SW 1271 (cell line): ENCODE data around the gene LBP.
"Not testable (repeated sequence)": the region's sequence is repeated elsewhere in the genome, so short reads cannot be mapped to it uniquely, and the experiment has no call there.

ENCODE experiments used
- DNase-seq, 2 experiments: peaks; one replicate each; lab custom pipeline; 2025; lab: John Stamatoyannopoulos, UW

LBP gene

DNA sequence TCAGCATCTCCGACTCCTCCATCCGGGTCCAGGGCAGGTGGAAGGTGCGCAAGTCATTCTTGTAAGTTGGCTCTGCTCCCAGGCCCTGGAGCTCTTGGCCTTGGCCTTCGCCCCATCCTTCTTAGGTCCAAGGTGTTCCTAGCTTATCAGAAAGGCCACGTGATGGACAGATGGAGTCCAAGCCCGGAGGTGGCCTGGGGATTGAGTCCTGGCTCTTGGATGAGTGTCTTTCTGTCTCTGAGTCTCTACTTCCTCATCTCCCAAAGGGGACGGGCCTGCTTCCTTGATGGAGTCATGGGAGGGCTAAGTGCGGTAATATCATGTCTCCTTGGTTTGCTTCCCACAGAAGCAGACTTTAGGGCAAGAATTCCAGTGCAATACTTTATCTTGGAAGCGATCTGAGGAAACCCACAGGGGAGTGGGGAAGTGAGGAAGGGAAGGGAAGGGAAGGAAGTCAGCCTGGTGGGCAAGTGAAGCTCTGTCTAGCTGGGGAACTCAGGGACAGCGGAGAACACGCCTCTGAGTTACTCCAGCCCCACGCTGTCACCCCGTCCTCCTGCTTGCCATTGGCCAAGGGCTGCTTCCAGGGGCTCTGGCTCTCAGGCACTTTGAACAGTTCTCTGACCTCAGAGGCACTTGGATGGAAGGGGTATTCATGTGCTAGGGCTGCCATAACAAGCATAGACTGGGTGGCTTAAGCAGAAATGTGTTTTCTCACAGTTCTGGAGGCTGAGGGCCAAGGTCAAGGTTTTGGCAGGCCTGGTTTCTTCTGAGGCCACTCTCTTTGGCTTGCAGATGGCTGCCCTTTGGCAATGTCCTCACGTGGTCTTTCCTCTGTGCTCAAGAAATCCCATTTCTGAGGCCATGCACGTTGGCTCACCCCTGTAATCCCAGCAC is 4.8 kb downstream of the LBP start:
- DNase-seq = no peak

DNA sequence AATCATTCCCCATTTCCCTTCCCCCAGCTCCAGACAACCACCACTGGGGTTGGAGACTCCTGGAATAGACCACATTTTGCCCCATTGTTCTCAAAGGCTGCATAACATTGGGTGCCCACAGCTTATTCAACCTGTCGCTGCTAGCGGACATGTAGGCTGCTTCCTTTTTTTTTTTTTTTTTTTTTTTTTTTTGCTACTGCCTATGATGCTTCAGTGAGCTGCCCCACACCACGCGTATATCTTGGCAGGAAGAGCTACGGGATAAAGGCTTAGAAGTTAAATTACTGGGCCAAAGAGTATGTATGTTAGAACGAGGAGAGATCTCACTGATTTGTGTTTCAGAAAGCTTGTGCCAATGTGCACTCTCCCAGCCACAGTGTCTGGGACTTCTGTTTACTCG is 7.0 kb downstream of the LBP start:
- no peak for DNase-seq

DNA sequence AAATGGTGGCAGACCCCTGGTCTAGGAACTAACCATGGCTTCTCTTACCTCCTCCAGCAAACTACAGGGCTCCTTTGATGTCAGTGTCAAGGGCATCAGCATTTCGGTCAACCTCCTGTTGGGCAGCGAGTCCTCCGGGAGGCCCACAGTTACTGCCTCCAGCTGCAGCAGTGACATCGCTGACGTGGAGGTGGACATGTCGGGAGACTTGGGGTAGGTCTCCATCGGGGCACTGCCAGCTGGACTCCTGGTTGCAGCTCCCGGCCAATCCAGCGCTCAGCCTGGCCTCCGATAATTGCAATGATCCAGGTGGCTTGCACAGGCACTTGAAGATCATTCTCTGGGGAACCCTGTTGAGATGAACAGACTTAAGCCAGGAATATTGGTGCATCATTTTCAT is 7.9 kb downstream of the LBP start:
- DNase-seq = no peak

DNA sequence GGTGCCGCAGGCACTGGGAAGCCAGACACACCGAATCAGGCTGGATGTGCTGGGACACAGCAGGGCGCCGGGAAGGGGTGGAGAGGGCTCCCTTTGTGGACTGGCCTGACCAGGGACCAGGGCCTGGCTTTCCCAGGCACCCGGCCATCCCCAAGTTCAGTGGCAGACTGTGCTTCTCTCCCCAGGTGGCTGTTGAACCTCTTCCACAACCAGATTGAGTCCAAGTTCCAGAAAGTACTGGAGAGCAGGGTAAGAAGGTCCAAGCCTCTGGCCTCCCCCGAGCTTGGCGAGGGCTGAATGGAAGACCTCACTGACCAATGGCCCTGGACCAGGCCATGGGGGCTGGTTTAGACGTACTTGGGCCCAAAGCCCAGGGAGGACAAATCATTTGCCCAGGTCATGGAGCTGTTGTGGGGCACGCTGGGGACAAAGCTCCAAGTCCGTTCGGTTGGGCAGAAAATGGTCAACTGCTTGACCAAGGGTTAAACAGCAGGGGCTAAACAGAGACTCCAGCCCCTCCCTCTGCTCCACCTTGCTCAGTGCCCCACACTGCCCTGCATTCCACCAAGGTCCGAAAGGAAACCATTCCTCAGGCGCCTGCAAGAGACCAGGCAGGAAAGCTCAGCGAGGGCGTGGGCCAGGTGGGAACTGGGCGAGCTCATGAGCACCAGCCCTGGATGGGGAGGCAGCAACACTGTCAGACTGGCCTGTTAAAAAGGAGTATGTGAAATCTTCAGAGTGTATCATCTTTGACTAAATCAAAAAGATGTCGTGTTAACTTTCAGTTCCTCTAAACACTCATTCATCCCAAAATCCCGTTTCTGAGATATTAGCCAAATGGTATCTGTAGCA is 9.1 kb downstream of the LBP start:
- no peak for DNase-seq

DNA sequence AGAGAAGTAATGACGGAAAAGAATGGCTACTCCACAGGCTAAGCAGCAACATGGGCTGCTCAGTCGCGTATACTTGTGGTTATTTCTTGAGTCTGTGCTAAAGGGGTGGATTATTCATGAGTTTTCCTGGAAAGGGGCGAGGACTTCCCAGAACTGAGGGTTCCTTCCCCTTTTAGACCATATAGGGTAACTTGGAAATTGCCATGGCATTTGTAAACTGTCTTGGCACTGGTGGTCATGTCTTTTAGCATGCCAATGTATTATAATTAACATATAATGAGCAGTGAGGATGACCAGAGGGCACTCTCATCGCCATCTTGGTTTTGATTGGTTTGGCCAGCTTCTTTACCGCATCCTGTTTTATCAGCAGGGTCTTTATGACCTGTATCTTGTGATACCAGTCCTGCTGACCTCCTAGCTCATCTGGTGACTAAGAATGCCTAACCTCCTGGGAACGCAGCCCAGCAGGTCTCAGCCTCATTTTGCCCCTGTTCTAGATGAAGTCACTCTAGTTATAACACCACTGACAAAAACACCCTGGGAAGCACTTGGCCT is 11.4 kb downstream of the LBP start:
- DNase-seq = no peak

DNA sequence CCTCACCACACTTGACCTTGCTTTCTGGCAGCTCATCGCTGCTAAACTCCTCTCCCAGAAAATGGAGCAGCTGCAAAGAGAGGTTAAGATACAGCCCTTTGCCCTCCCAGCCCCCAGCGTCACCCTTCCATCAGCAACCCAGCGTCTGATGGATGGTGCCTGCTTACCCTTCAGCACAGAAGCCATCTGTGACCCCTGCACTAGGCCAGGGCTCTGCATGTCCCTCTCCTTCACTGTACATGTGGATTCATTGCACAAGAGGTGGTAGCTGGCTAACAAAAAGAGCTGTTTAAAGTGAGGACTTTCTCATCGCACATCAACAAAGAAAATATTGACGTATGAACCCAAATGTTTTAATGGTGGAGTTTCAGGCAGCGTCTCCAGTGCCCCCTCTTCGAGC is 12.3 kb downstream of the LBP start:
- no peak for DNase-seq

DNA sequence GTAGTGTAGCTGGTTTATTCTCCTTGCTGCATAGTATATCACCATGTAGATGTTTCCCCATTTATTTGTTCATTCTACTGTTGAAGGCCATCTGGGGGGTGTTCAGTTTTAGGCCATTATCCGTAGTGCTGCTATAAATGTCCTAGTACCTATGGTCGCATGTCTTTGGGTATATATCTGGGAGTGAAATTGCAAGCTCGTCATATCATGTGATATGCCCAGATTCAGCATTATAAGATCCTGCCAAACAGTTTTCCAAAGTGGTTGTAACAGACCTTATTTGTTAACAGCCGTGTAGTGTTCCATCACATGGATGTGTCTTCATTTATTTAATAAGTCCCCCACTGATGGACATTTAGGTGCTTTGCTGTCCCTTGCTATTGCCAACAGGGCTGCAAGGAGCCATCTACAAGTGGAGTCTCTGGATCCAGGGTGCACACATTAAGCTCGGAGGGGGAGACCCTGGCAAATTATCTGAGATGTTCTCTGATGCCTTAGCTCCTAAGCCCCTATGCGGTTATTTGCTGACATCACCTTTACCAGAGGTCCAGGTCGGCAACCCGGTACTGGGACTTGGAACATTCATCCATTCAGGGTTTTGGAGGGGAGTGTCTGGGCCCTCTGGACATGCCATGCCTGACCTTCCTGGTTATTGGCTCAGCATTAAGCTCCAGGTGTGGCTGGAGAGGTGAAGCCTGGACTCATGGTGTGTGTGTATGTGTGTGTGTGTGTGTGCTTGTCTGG is 16.9 kb downstream of the LBP start:
- no peak for DNase-seq

DNA sequence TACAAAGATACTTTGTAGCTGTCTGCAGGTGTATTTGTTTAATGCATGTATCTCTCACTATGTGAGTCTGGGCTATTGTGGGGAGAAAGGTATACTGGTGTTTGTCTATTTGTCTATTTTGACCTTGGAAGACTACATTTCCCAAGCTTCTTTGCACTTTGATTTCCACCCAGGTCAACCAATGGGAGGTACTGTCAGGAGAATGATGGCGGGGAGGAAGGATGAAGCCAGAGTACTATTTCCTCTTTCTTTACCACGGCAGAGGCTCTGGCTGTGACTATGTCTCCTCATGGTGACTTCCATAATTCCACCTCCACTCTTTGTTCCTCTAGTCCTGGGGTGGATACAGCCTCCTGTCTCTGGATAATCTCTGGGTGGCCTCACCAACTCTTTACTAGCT is 23.1 kb downstream of the LBP start:
- DNase-seq = peak in 1 of 2 experiments; percentile 44

DNA sequence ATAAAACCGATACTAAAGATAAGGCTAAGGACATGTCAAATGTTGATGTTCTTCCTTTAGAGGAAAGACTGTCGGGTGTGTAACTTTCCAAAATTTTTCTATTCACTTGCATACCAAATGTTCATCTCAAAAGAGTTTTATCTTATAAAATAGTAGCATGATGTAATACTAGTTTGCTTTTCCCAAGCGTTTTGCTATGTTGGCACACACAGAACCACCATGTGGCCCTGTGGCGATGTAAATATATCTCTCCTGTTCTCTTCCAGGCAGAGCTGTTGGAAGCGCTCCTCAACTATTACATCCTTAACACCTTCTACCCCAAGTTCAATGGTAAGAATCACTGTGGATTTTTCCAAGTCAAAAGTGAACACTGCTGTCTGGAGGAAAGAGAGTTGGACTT is 26.5 kb downstream of the LBP start:
- DNase-seq = no peak

DNA sequence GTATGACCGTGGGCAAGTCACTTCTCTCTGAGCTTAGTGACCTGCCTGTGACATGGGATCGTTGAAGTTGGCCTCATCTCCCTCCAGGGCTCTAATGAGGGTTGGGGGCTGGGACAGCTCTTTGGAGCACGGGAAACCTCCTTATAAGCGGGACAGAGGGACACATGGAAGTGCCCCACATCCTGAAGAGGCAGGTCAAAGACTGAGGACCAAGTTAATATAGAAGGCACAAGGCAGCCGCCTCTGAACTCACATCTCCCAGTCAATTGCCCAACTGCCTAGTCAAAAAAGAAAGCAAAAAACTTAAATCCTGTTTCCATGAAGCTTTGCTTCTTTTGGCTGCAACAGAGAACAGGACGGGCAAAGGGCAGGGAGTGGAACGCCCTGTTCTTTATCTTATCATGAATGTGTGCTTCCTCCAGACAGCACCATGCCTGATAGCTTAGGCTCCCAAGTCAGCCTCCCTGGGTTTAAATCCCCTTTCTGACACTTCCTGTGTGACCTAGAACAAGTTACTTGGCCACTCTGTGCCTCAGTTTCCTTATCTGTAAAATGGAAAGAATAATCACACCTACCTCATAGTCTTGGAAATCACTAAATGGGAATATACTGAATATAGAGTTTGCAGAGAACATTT is 27.1 kb downstream of the LBP start:
- no peak for DNase-seq

DNA sequence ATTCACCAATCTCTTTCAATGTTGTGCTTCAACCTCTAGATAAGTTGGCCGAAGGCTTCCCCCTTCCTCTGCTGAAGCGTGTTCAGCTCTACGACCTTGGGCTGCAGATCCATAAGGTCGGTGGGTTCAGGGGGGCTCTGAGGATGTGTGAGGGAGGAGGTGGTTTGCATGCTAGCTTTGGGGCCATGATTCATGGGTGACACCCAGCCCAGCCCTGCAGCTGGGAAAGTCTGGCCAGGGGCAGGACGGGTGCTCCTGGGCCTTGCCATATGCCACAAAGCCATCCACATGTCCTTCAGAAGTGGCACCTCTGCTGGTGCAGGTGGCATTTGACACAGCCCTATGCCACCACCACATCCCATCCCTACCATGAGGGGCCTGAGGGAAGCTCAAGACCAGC is 27.6 kb downstream of the LBP start:
- no peak for DNase-seq

DNA sequence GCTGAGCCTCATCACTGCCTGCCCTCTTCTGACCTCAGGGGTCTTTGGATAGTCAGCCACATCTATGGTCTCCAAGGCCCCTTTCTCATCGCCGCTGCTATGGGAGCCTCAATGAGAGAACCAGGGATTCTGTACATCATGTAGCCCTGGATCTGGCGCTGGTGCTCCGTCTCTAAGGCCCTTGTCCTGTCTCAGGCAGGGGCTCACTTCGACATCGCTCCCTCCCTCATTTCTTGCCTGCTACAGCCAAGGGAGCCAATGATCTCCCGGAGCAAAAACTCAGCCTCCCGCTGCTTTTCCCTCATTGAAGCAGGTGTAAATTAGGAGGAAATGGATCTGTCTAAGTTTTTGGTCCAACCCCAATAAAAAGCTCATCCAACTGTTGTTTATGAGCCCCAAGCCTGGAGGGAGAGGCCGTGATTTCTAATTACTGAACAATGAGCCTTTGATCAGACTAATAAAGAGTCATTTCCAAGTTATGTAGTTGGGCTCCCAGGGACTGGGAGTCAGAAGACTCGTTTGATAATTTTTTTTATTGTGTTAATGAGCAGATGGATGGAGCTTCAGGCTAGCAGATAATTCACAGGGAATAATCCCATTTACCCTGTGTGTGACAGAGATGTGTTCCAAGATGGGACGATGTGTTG is 30.9 kb downstream of the LBP start:
- no peak for DNase-seq

DNA sequence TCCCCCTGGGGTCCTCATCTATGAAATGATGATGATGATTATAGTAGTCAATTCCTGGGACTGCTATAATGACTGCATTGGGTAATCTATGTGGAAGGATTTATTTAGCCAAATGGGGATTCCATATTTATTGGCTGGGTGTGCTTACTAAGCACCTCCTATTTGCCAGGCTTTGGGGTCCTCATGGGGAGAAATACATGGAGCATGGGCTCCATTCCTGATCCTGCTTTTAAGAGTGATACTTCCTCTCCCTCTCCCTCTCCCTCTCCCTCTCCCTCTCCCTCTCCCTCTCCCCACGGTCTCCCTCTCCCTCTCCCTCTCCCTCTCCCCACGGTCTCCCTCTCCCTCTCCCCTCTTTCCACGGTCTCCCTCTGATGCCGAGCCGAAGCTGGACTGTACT is 31.6 kb downstream of the LBP start:
- not testable (repeated sequence) for DNase-seq

DNA sequence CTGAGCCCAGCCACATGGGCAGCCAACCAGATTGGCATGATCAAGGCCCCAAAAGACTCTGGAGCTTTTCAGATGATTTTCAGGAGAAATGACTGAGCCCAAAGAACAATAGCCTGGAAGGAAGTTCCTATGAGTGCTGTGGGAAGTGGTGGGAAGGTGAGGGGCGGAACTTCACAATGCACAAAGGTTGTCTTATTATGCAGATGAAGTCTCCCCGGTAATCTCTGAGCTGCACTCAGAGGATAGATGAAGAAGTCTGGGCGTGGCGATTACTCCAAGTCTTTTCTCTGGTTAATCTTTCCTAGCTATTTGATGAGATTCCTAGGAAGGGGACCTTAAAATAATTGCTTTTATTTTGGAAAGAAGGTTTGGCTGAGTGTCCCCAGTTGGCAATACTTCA is 36.9 kb downstream of the LBP start:
- no peak for DNase-seq

DNA sequence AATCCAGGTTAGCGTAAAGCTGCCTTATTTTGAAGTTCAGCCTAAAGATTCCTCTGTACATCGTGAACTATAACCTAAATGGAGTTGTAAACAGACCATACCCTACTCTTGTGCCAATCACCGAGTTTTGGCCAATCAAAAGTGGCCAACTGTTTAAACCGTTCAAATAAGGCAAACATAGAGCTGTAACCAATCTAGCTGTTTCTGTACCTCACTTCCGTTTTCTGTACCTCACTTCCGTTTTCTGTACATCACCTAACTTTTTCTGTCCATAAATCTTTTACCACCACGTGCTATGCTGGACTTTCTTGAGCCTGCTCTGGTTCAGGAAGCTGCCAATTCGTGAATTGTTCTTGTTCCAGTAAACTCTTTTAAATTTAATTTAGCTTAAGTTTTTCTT is 39.7 kb downstream of the LBP start:
- DNase-seq = no peak

DNA sequence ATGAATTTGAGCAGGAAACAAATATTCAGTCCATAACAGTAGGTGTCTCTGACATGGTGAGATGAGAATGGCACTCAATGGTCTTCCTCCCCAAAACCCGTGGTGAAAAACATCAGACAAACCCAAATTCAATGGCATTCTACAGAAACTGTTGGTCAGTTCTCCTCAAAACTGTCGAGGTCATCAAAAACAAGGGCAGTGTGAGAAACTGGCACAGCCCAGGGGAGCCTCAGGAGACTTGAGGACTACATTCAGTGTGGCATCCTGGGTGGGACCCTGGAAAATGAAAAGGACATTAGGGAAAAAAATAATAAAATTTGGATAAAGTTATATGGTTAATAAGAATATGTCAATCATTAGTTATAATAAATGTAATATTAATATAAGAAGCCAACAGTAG is 40.6 kb downstream of the LBP start:
- no peak for DNase-seq

DNA sequence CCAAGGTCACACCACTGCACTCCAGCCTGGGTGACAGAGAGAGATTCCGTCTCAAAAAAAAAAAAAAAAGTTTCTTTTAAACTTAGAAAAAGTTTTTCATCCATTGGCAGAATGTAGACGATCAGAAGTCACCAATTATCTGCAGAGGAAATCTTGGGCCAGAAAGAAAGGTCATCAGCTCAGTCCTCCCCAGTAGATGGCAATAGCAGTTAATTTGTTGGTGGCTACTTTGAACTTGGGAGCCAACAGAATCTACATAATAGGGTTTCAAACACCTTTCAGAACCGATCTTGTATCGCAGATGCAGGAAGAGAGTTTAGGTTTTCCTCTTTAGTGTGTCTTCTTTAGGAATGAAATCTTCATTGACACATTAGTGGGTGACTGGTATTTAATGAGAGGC is 41.7 kb downstream of the LBP start:
- DNase-seq = peak in 1 of 2 experiments; percentile 19

DNA sequence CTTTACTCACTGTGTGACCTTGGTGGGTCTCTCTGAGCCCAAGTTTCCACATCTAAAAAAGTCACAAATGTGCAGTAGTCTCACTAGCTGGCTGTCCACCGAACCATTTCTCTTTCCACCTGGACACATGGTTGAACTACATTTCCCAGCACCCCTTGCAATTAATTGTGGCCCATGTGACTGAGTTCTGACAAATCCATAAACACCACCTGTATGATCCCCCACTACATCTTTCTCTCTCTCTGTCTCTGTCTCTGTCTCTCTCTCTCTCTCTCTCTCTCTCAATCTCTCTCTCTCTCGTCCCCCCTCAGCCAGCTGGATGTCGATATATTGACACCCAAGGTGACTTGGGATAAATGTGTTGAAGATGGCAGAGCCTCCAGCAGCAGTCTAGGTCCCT is 46.1 kb downstream of the LBP start:
- no peak for DNase-seq

DNA sequence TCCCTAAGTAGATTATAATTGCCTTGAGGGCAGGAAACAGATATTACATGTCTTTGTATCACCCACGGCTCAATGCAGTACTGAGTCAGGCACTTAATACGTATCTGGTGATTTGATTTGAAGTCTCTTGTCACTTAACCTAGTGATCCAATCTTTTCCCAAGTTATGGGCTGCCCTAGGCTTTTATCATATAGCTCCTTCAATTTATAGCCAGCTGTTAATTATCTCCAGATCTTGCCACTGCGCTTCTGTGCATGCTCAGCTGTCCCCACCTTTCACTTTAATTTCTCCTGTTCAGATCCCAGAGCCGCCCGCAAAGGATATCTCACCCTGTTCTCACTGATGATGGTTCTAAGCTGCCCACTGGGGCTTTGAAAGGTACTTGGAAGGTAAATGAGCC is 47.0 kb downstream of the LBP start:
- no peak for DNase-seq

DNA sequence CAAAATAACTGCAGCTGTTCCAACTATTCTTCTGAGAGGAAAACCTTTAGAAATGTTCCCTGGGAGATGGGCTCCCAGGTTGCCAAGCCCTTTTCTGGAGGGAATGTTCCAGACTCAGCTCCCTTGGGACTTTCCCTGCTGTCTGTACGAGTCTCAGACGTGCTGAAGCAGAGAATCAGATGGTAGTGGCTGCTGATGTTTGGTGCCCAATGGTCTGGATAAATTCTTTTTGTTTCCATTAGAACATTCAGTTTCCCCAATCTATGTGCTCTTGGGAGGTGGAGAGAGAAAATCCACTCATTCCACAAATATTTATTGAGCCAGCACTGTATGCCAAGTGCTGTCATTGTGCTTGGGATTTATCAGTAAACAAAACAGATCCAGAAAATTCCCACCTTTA is 48.9 kb downstream of the LBP start:
- DNase-seq = no peak

DNA sequence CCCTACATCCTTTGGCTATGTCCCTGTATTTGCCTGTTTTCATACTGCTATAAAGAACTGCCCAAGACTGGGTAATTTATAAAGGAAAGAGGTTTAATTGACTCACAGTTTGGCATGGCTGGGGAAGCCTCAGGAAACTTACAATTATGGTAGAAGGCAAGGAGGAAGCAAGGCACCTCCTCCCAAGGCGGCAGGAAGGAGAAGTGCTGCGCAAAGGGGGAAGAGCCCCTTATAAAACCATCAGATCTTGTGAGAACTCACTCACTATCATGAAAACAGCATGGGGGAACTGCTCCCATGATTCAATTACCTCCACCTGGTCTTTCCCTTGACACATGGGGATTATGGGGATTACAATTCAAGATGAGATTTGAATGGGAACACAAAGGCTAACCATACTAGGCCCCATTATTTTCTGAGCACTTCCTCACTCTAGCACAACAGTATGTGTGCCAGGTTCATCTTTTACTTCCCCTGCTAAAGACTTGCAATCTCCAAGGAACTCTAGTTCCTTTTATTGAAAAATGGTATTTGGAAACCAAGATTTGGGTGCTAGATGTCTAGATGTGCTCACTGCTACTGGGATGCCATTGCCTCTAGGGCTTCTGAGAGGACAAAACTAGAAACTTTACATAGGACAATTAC is 49.6 kb downstream of the LBP start:
- DNase-seq = not testable (repeated sequence)
